SJCRH30 (cell line): ENCODE results near the gene CD79A. TPM values are rescaled to one million over a fixed set of nuclear protein-coding genes. Genes with fewer than 3 reads are reported as not detected.

Experiments used
- DNase-seq, 2 experiments: peaks; one replicate each; pipeline ENCODE4 v3.0.0-alpha.2; 2015 to 2020
- H3K27ac ChIP-seq: fragments of 250-450 bp; sonication (Bioruptor Pico); 2 replicates; pipeline ENCODE4 v1.5.1; 2020; ENCODE audit warnings: mild to moderate bottlenecking, moderate library complexity
- H3K27me3 ChIP-seq: fragments of 250-450 bp; sonication (Bioruptor Pico); 2 replicates; pipeline ENCODE4 v1.5.1; 2020; ENCODE audit warnings: mild to moderate bottlenecking, moderate library complexity
- H3K36me3 ChIP-seq: fragments of 250-450 bp; sonication (Bioruptor Pico); 2 replicates; pipeline ENCODE4 v1.5.1; 2020; ENCODE audit warnings: mild to moderate bottlenecking, moderate library complexity
- H3K4me1 ChIP-seq: fragments of 250-450 bp; sonication (Bioruptor Pico); 2 replicates; pipeline ENCODE4 v1.5.1; 2020; ENCODE audit warnings: mild to moderate bottlenecking, moderate library complexity
- H3K4me3 ChIP-seq: fragments of 250-450 bp; sonication (Bioruptor Pico); 2 replicates; pipeline ENCODE4 v1.5.1; 2020; ENCODE audit warnings: mild to moderate bottlenecking, moderate library complexity
- H3K9me3 ChIP-seq: fragments of 250-450 bp; sonication (Bioruptor Pico); replicated peaks from 2 replicates; pipeline ENCODE4 v1.5.1; 2020; ENCODE audit warnings: mild to moderate bottlenecking, moderate library complexity
- total RNA-seq: library from RNA; depleted of rRNA; stranded (reverse); fragments of >200 nt; shearing (Covaris generic); gene quantifications from 2 replicates; pipeline ENCODE4 v1.2.3, GENCODE V29; 2014; rRNA removed

CD79A gene
- 0.61 TPM in 1 of 2 replicates, not detected in the other for total RNA-seq

DNA sequence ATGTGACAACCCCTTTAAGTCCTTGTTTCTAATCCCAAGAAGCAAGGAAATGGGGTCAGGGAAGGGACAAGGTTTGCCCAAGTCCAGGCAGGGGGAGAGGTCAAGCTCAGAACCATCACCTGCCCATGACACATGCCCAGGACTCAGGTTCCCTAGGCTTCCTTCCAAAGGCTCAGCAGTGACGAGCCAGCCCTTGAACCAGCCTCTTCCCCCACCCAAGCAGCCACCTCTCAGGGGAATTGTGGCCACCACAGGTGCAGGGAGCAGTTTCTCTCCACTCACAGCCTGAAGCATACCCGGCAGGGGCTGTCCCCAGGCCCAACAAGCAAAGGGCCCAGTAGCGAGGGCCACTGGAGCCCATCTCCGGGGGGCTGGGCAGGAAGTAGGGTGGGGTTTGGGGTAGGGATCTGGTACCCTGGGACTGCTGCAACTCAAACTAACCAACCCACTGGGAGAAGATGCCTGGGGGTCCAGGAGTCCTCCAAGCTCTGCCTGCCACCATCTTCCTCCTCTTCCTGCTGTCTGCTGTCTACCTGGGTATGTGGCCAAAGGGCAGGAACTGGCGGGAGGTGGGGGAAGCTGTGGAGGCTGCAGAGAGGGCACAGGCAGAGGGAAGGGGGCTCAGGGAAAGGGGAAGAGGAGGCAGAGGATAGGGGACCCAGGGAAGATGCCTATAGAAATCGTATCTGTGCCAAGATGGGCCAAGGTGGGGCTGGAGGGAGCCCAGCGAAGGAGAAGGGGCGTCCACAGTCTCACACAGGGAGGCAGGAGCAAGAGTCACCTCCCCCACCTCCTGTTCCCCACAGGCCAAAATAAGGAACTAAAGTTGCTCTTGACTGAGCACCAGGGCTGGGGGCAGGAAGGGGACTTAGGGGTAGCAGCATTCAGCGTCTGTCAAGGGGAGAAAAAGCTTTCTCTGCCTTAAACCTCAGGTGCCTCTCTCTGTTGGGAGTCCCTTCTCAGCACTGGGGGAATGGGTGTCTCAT lies at the start of gene CD79A:
TSS of gene CD79A (plus strand) at position 433 of the 986 bp plus-strand sequence. CDS start at position 459, 26 bp downstream.
- no peaks in the 10 kb centered on the region for H3K36me3 ChIP-seq
- no peak within 1 kb of the TSS for H3K27ac ChIP-seq
- H3K27me3 ChIP-seq, result 0 out of 2 replicates have a peak, but pooled peaks cover 4% of the 10 kb centered on the region
- peak; percentile 61 to 63 for DNase-seq
- no peaks in the 10 kb centered on the region; the same call in 1 of the 2 replicates for H3K4me1 ChIP-seq
- H3K9me3 ChIP-seq, result no peaks in the 10 kb centered on the region
- no peak within 1 kb of the TSS for H3K4me3 ChIP-seq

DNA sequence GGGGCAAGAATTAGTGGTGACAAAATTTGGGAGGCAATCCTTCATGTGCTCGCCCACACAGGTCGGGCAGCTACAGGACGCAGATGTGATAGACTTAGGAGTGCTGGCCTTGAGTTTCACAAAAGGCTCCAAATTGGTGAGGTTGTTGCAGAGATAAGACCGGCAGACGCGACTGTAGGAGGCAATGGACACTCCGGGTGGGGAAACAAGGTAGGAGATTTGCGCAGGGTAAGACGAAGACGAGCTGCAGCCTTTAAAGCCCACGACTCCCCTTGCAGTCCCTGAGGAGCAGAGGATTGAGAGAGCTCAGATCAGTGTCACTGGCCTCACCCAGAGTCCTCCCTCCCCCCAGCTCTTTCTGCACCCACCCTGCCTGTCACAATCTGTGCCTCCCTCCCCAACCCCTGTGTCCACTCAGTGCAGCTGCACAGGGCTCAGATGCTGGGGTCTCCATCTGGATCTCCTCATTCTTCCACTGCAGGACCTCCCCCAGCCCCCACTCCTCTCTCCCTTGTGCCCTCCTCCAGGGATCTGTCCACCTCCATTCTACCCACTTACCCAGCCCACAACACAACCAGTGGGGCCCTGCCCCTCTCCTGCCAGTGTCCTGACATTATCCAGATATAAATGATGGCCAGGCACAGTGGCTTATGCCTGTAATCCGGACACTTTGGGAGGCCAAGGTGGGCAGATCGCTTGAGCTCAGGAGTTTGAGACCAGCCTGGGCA lies 38.9 kb upstream of the CD79A start:
- Histone ChIP-seq H3K36me3 (no peaks in the 10 kb centered on the region), H3K9me3 (no peaks in the 10 kb centered on the region), H3K27ac (no peak overlapping the region), H3K27me3 (peaks cover 17% of the 10 kb centered on the region), H3K4me1 (no peaks in the 10 kb centered on the region), H3K4me3 (no peak overlapping the region)
- DNase-seq, result no peak

DNA sequence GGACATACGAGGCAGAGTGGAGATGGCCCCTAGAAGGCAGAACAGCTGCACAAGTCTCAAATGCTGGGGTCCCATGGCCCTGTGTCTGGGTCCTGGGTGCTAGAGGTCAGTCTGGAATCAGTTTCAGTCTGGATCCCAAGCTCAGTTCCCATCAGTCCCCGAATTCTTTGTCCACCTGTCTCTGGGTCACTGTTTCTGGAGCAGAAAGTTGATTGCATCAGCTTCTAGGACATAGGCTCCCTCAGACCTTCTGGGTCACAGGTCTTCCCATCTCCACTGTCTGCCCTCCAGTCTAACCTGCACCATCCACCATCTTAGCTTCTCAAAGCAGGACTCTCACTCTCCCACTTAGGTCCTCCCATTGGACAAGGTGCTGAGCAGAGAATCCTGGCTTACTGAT lies 37.9 kb upstream of the CD79A start:
- no peak overlapping the region for H3K27ac ChIP-seq
- no peak for DNase-seq
- H3K4me3 ChIP-seq, result no peak overlapping the region
- no peaks in the 10 kb centered on the region for H3K4me1 ChIP-seq
- H3K27me3 ChIP-seq, result peaks cover 16% of the 10 kb centered on the region
- no peaks in the 10 kb centered on the region for H3K9me3 ChIP-seq
- H3K36me3 ChIP-seq, result no peaks in the 10 kb centered on the region

DNA sequence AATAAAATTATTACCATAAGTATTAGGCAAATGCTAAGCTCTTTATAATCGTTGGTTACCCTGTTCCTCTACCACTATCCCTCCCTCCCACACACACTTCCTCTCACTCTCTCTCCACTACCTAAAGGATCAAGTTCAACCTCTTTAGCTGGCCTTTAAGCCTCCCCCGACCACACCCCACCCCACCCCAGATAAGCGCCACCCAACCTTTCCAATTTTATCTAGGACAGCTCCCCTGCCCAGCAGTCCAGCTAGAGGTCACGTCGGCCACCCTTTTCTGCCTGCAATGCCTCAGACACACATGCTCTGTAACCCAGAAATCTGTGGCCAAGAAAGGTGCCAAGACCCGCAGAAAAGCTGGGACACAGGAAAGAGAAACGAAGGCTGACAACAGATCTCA lies 33.7 kb upstream of the CD79A start:
- Histone ChIP-seq H3K4me3 (no peak overlapping the region), H3K27ac (no peak overlapping the region), H3K4me1 (no peaks in the 10 kb centered on the region), H3K36me3 (no peaks in the 10 kb centered on the region), H3K27me3 (peaks cover 10% of the 10 kb centered on the region), H3K9me3 (no peaks in the 10 kb centered on the region)
- no peak for DNase-seq

DNA sequence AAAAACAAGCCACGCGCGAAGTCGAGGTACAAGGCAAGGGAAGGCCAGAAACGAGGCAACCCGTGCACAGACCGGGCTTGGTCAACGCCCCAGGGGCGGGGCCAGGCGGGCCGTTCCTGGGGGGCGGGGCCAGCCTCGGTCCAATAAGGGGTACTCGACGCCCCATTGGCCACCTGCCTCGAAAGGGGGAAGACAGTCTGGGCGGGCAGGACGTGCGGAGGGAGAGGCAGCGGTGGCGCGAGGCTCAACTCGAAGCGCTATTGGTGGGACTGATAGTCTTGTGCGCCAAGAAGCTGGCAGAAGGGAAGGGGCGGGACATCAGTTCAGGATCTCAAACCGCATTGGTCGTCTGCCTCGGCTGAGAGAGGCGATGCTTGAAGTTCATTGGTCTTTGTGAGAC lies 32.5 kb upstream of the CD79A start, which contains the start of gene LYPD4:
TSS of gene LYPD4 (minus strand) at position 83 of the 400 bp plus-strand sequence. CDS start 5,398 bp downstream, outside the sequence.
- H3K9me3 ChIP-seq, result no peaks in the 10 kb centered on the region
- H3K4me1 ChIP-seq, result peaks cover 7% of the 10 kb centered on the region
- no peak within 1 kb of the TSS for H3K27ac ChIP-seq
- H3K36me3 ChIP-seq, result no peaks in the 10 kb centered on the region
- DNase-seq, result no peak
- H3K27me3 ChIP-seq, result peaks cover 12% of the 10 kb centered on the region; the same call in 1 of the 2 replicates
- H3K4me3 ChIP-seq, result no peak within 1 kb of the TSS

DNA sequence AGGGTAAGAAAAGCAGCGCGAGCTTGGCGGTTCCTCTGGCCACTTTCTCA lies 32.3 kb upstream of the CD79A start, which contains the start of gene DMRTC2:
TSS of gene DMRTC2 (plus strand) at position 42 of the 50 bp plus-strand sequence. CDS start 2,387 bp downstream, outside the sequence.
- Histone ChIP-seq H3K27ac (no peak within 1 kb of the TSS), H3K36me3 (no peaks in the 10 kb centered on the region), H3K4me1 (peaks cover 7% of the 10 kb centered on the region), H3K27me3 (peaks cover 12% of the 10 kb centered on the region; the same call in 1 of the 2 replicates), H3K4me3 (no peak within 1 kb of the TSS), H3K9me3 (no peaks in the 10 kb centered on the region)
- DNase-seq, result no peak

DNA sequence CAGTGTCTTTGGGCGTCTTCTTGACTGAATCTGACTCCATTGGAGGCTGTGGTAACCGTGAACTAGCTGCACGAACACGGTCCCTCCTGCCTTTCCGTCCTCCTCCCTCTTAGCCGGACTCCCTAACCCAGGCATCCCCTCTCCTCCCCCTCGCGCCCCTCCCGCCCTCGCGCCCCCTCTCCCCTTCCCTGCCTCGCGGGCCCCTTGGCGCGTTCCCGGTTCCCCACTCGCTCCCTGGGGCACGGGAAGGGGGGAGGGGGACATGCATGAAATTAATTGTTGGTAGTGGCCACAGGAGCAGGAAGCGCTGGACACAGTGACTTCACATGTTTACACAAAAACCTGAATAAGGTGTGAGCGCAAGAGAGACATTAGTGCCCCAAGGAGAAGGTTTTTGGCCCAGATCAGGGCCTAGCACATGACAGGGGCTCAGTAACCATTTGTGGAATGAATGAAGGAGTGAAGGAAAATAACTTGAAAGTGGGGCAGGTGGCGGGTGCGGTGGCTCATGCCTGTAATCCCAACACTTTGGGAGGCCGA lies 32.0 kb upstream of the CD79A start:
- Histone ChIP-seq H3K36me3 (no peaks in the 10 kb centered on the region), H3K27me3 (peaks cover 12% of the 10 kb centered on the region; the same call in 1 of the 2 replicates), H3K27ac (no peak overlapping the region), H3K9me3 (no peaks in the 10 kb centered on the region), H3K4me3 (no peak overlapping the region), H3K4me1 (peaks cover 7% of the 10 kb centered on the region)
- no peak for DNase-seq

DNA sequence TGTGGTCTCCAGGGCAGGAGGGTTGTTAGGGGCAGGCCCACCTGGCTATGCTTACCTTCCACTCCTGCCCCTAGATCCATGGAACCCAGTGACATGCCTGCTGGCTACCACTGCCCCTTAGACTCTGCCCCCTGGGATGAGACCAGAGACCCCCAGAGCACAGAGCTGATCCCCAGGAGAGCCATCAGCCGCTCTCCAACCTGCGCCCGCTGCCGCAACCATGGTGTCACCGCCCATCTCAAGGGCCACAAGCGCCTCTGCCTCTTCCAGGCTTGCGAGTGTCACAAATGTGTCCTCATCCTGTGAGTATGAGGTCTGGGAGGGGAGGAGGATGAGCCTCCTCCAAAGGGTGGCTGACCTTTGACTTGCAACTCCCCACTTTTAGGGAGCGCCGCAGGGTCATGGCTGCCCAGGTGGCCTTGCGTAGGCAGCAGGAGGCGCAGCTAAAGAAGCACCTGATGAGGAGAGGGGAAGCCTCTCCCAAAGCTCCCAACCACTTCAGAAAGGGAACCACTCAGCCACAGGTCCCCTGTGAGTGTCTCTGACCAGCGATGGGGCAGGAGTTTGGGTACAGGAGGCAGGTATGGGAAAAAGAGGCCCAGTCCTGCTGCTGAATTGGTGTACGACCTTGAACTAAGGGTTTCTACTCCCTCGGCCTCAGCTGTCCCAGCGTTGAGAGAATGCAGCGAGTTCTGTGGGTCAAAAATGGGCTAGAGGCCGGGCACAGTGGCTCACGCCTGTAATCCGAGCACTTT lies 29.6 kb upstream of the CD79A start:
- H3K4me3 ChIP-seq, result no peak overlapping the region
- no peak overlapping the region for H3K27ac ChIP-seq
- H3K27me3 ChIP-seq, result peaks cover 31% of the 10 kb centered on the region
- no peaks in the 10 kb centered on the region for H3K9me3 ChIP-seq
- peaks cover 7% of the 10 kb centered on the region for H3K4me1 ChIP-seq
- DNase-seq, result no peak
- H3K36me3 ChIP-seq, result no peaks in the 10 kb centered on the region

DNA sequence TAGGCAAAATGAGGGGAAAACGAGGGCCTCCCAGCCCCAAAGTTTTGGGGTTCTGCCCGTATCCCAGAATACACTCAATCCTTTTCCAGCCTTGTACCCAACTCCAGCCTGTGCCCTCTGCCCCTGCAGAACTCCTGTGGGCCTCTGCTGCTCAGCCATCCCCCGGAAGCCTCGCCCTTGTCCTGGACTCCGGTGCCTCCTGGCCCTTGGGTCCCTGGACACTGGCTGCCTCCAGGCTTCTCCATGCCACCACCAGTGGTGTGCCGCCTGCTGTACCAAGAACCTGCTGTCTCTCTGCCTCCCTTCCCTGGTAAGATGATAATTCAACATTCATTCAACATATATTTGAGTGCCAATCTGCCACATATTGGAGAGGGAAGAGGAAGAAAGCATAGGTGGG lies 28.4 kb upstream of the CD79A start:
- Histone ChIP-seq H3K27ac (no peak overlapping the region), H3K9me3 (no peaks in the 10 kb centered on the region), H3K4me3 (no peak overlapping the region), H3K4me1 (peaks cover 7% of the 10 kb centered on the region), H3K27me3 (peaks cover 41% of the 10 kb centered on the region), H3K36me3 (no peaks in the 10 kb centered on the region)
- DNase-seq, result no peak

DNA sequence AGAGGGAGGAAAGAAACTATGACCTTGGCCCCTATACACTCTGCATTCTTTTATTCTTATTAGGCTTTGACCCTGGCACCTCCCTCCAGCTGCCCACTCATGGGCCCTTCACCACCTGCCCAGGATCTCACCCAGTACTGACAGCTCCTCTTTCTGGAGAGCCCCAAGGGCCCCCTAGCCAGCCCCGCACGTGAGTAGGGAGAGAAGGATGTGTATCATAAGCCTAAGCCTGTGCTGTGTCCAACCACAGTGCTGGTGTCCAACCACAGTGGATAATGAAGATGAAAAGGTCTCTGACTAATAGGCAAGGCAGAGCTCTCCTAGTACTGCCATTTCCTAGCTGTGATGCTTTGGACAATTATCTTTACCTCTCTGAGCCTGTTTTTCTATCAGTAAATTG lies 28.0 kb upstream of the CD79A start:
- Histone ChIP-seq H3K4me3 (no peak overlapping the region), H3K27me3 (peaks cover 45% of the 10 kb centered on the region), H3K4me1 (peaks cover 7% of the 10 kb centered on the region), H3K9me3 (no peaks in the 10 kb centered on the region), H3K27ac (no peak overlapping the region), H3K36me3 (no peaks in the 10 kb centered on the region)
- peak; percentile 49 to 51 for DNase-seq

DNA sequence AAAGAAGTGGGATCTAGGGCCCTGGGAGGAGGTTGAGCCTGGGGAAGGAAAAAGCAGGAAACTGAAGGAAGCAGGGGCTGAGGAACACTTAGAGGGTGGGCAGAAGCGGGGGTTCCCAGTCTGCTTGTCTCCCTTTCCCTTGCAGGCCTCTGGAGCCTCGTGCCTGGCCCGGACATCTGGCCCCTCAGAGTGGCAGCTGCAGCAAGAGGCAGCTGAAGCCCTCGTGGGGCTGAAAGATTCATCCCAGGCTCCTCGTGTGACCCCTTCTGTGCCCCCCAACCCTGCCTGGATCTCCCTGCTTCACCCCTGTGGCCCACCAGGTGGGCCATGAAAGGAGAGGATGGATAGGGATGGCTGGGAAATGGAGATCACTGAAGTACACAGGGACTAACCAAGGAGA lies 26.7 kb upstream of the CD79A start:
- Histone ChIP-seq H3K4me3 (no peak overlapping the region), H3K36me3 (no peaks in the 10 kb centered on the region), H3K9me3 (no peaks in the 10 kb centered on the region), H3K27ac (no peak overlapping the region), H3K27me3 (peaks cover 56% of the 10 kb centered on the region), H3K4me1 (peaks cover 7% of the 10 kb centered on the region)
- DNase-seq, result no peak

DNA sequence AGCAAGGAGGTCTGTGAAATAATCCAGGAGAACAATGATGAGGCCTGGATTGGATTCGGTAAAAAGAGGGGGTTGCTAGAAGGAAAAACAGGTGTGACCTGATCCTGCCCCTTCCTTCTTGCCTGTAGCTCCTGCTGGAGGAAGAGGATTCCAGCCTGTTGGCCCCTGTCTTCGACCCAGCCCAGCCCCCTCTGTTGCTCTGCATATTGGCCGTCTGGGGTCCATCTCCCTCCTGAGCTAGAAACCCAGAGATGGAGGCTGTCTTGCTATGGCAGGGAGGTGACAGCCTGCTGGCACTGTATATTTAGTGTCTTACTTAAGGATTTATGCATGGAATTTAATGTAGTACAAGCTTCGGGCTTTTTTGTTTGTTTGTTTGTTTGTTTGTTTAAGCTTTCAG lies 25.6 kb upstream of the CD79A start:
- Histone ChIP-seq H3K27ac (no peak overlapping the region), H3K36me3 (no peaks in the 10 kb centered on the region), H3K4me1 (peaks cover 7% of the 10 kb centered on the region), H3K4me3 (no peak overlapping the region), H3K9me3 (no peaks in the 10 kb centered on the region), H3K27me3 (peaks cover 56% of the 10 kb centered on the region)
- DNase-seq, result no peak

DNA sequence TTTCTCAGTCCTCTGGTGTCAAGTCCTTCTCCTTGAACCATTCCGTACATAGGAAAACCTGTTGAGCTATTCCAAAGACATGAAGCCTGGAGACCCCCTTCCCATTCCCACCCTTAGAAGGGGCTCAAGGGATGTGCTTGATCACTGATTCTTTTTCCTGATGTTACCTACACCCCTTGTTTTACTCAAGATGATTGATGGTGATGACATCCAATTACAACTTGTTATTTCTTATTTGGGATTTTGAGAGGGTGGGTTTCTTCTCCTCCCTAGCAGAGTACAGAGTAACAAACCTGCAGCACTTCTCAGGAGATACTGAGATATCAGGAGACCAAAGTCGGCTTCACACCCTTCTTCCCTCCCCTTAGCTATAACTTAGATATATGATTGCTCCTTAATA lies 23.7 kb upstream of the CD79A start:
- H3K27me3 ChIP-seq, result peaks cover 51% of the 10 kb centered on the region

DNA sequence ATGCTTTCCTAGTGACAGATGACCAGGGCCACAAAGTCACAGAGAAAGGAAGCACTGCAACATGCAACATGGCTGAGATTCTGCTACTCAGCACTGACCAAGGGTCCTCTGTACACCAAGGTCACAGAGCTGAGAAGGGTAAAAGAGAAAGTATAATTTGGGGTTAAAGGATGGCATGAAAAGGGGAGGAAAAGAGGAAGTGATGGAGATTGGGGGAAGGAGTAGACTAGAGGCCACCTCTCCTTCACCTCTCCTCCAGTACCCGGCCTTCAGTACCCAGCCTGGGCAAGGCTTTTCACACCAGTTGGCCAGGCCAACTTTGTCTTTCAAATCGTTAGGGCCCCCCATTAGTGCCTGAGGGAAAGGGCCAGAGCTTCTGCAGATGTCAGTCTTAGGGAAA lies 23.3 kb upstream of the CD79A start:
- H3K9me3 ChIP-seq, result no peaks in the 10 kb centered on the region
- no peak overlapping the region for H3K27ac ChIP-seq
- H3K36me3 ChIP-seq, result no peaks in the 10 kb centered on the region
- peaks cover 47% of the 10 kb centered on the region for H3K27me3 ChIP-seq
- no peak overlapping the region for H3K4me3 ChIP-seq
- no peak for DNase-seq
- peaks cover 6% of the 10 kb centered on the region for H3K4me1 ChIP-seq

More for the DNA sequence above, 23.7 kb upstream of the CD79A start:
- DNase-seq, result no peak
- Histone ChIP-seq H3K27ac (no peak overlapping the region), H3K36me3 (no peaks in the 10 kb centered on the region), H3K4me1 (peaks cover 7% of the 10 kb centered on the region), H3K9me3 (no peaks in the 10 kb centered on the region), H3K4me3 (no peak overlapping the region)
